SK-N-SH treated with all-trans-retinoic acid at 6 μM for 48 hours (cell line): ENCODE measurements around the gene POLK.
"Not testable (repeated sequence)": the region's sequence is repeated elsewhere in the genome, so short reads cannot be mapped to it uniquely, and the experiment has no call there.

ENCODE experiments used
- ATAC-seq: fragments of 200-7000 bp; cut with Tn5 transposase; 3 replicates; pipeline ENCODE4 v1.9.1; 2020; ENCODE audit warnings: mild to moderate bottlenecking, moderate library complexity
- ARNTL ChIP-seq: fragments of 450-650 bp; formaldehyde crosslinking; IDR thresholded peaks from 2 replicates; pipeline ENCODE4 v1.5.0; 2020; ENCODE audit warnings: low read depth, mild to moderate bottlenecking, moderate library complexity, borderline replicate concordance
- BACH2 ChIP-seq: fragments of 250-450 bp; sonication (Bioruptor Pico); IDR thresholded peaks from 2 replicates; pipeline ENCODE4 v1.9.0; 2021; ENCODE audit warnings: mild to moderate bottlenecking, borderline replicate concordance
- CSDC2 ChIP-seq: fragments of 250-450 bp; sonication (Bioruptor Pico); IDR thresholded peaks from 2 replicates; pipeline ENCODE4 v1.5.0; 2020; ENCODE audit warnings: mild to moderate bottlenecking, moderate library complexity
- CSRNP3 ChIP-seq: fragments of 250-450 bp; sonication (Bioruptor Pico); IDR thresholded peaks from 2 replicates; pipeline ENCODE4 v1.5.1; 2021; ENCODE audit warnings: mild to moderate bottlenecking, moderate library complexity
- ESRRG ChIP-seq: fragments of 250-450 bp; sonication (Bioruptor Pico); IDR thresholded peaks from 2 replicates; pipeline ENCODE4 v1.6.1; 2021; ENCODE audit warnings: mild to moderate bottlenecking
- GLIS3 ChIP-seq: fragments of 250-450 bp; sonication (Bioruptor Pico); IDR thresholded peaks from 2 replicates; pipeline ENCODE4 v1.5.0; 2020; ENCODE audit warnings: mild to moderate bottlenecking, moderate library complexity
- OSR1 ChIP-seq: fragments of 250-450 bp; sonication (Bioruptor Pico); IDR thresholded peaks from 2 replicates; pipeline ENCODE4 v1.8.0; 2022; ENCODE audit warnings: moderate library complexity, mild to moderate bottlenecking, inconsistent platforms
- PPARA ChIP-seq: fragments of 250-450 bp; sonication (Bioruptor Pico); IDR thresholded peaks from 2 replicates; pipeline ENCODE4 v1.5.0; 2020; ENCODE audit warnings: mild to moderate bottlenecking, borderline replicate concordance
- RARB ChIP-seq: fragments of 250-450 bp; sonication (Bioruptor Pico); IDR thresholded peaks from 2 replicates; pipeline ENCODE4 v1.8.0; 2021; ENCODE audit warnings: mild to moderate bottlenecking, moderate library complexity
- SNAI2 ChIP-seq: fragments of 250-450 bp; sonication (Bioruptor Pico); IDR thresholded peaks from 2 replicates; pipeline ENCODE4 v1.5.0; 2020; ENCODE audit warnings: mild to moderate bottlenecking, moderate library complexity
- TCF4 ChIP-seq: fragments of 250-450 bp; sonication (Bioruptor Pico); IDR thresholded peaks from 2 replicates; pipeline ENCODE4 v1.8.0; 2021; ENCODE audit warnings: mild to moderate bottlenecking, moderate library complexity, borderline replicate concordance
- TOX ChIP-seq: fragments of 250-450 bp; sonication (Bioruptor Pico); IDR thresholded peaks from 2 replicates; pipeline ENCODE4 v1.8.0; 2021; ENCODE audit warnings: mild to moderate bottlenecking, moderate library complexity, borderline replicate concordance
- ZC3H10 ChIP-seq: fragments of 250-450 bp; sonication (Bioruptor Pico); IDR thresholded peaks from 2 replicates; pipeline ENCODE4 v1.5.1; 2021; ENCODE audit warnings: mild to moderate bottlenecking, moderate library complexity
- ZFP3 ChIP-seq: fragments of 250-450 bp; sonication (Bioruptor Pico); IDR thresholded peaks from 2 replicates; pipeline ENCODE4 v1.5.0; 2020; ENCODE audit warnings: mild to moderate bottlenecking, moderate library complexity
- ZFP30 ChIP-seq: fragments of 450-650 bp; formaldehyde crosslinking; IDR thresholded peaks from 2 replicates; pipeline ENCODE4 v1.5.0; 2022; ENCODE audit warnings: mild to moderate bottlenecking, moderate library complexity
- ZNF565 ChIP-seq: fragments of 450-650 bp; formaldehyde crosslinking; conservative IDR thresholded peaks from 2 replicates; pipeline ENCODE4 v1.5.0; 2020; ENCODE audit warnings: low read depth, mild to moderate bottlenecking, moderate library complexity
- ZNF70 ChIP-seq: fragments of 450-650 bp; formaldehyde crosslinking; IDR thresholded peaks from 2 replicates; pipeline ENCODE4 v1.5.0; 2020; ENCODE audit warnings: mild to moderate bottlenecking, moderate library complexity
- ZNF8 ChIP-seq: fragments of 450-650 bp; formaldehyde crosslinking; IDR thresholded peaks from 2 replicates; pipeline ENCODE4 v1.5.0; 2020; ENCODE audit warnings: mild to moderate bottlenecking, moderate library complexity
- TF ChIP-seq, protein P1 (sequence below): fragments of 250-450 bp; sonication (Bioruptor Pico); IDR thresholded peaks from 2 replicates; pipeline ENCODE4 v1.5.1; 2020; ENCODE audit warnings: low read depth, mild to moderate bottlenecking, moderate library complexity
- TF ChIP-seq, protein P2 (sequence below): fragments of 250-450 bp; sonication (Bioruptor Pico); IDR thresholded peaks from 2 replicates; pipeline ENCODE4 v1.8.0; 2021; ENCODE audit warnings: low read depth, mild to moderate bottlenecking, moderate library complexity, borderline replicate concordance
- TF ChIP-seq, protein P3 (sequence below): fragments of 250-450 bp; sonication (Bioruptor Pico); IDR thresholded peaks from 2 replicates; pipeline ENCODE4 v1.5.0; 2020; ENCODE audit warnings: mild to moderate bottlenecking, moderate library complexity

The POLK gene

DNA sequence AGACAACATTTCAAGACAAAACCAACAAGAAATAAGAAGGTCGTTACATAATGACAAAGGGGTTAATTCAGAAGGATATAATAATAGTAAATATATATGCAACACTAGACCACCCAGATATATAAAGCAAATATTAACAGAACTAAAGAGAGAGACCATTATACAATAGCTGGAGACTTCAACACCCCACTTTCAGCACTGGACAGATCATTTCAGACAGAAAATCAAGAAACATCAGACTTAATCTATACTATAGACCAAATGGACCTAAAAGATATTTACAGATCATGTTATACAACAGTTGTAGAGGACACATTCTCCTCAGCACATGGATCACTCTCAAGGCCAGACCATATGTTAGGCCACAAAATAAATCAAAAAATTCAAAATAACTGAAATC is 27.1 kb upstream of the POLK start:
- TF ChIP-seq, protein P1, sequence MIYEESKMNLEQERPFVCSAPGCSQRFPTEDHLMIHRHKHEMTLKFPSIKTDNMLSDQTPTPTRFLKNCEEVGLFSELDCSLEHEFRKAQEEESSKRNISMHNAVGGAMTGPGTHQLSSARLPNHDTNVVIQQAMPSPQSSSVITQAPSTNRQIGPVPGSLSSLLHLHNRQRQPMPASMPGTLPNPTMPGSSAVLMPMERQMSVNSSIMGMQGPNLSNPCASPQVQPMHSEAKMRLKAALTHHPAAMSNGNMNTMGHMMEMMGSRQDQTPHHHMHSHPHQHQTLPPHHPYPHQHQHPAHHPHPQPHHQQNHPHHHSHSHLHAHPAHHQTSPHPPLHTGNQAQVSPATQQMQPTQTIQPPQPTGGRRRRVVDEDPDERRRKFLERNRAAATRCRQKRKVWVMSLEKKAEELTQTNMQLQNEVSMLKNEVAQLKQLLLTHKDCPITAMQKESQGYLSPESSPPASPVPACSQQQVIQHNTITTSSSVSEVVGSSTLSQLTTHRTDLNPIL: no peak
- TF ChIP-seq ZFP30 (CRISPR knock-in tag) (no peak), ESRRG (no peak), OSR1 (no peak), ARNTL (CRISPR knock-in tag) (no peak), ZFP3 (CRISPR knock-in tag) (no peak), ZNF565 (CRISPR knock-in tag) (no peak), TOX (CRISPR knock-in tag) (no peak), TCF4 (CRISPR knock-in tag) (no peak), ZNF8 (no peak), PPARA (CRISPR knock-in tag) (no peak), GLIS3 (CRISPR knock-in tag) (no peak)
- no peak for ATAC-seq

DNA sequence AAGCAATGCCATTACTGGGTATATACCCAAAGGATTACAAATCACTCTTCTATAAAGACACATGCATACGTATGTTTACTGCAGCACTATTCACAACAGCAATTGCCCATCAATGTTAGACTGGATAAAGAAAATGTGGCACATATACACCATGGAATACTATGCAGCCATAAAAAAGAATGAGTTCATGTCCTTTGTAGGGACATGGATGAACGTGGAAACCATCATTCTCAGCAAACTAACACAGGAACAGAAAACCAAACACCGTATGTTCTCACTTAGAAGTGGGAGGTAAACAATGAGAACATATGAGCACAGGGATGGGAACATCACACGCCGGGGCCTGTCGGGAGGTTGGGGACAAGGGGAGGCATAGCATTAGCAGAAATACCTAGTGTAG is 21.8 kb upstream of the POLK start:
- not testable (repeated sequence) for ATAC-seq

- TF ChIP-seq BACH2 (CRISPR knock-in tag): no peak
- TF ChIP-seq, protein P2, sequence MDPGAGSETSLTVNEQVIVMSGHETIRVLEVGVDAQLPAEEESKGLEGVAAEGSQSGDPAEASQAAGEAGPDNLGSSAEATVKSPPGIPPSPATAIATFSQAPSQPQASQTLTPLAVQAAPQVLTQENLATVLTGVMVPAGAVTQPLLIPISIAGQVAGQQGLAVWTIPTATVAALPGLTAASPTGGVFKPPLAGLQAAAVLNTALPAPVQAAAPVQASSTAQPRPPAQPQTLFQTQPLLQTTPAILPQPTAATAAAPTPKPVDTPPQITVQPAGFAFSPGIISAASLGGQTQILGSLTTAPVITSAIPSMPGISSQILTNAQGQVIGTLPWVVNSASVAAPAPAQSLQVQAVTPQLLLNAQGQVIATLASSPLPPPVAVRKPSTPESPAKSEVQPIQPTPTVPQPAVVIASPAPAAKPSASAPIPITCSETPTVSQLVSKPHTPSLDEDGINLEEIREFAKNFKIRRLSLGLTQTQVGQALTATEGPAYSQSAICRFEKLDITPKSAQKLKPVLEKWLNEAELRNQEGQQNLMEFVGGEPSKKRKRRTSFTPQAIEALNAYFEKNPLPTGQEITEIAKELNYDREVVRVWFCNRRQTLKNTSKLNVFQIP (CRISPR knock-in tag): no peak
- TF ChIP-seq CSRNP3: no peak
- TF ChIP-seq TCF4 (CRISPR knock-in tag): no peak
- TF ChIP-seq CSDC2 (CRISPR knock-in tag): no peak
- TF ChIP-seq RARB: no peak
- no peak for TF ChIP-seq ESRRG
- TF ChIP-seq, protein P3, sequence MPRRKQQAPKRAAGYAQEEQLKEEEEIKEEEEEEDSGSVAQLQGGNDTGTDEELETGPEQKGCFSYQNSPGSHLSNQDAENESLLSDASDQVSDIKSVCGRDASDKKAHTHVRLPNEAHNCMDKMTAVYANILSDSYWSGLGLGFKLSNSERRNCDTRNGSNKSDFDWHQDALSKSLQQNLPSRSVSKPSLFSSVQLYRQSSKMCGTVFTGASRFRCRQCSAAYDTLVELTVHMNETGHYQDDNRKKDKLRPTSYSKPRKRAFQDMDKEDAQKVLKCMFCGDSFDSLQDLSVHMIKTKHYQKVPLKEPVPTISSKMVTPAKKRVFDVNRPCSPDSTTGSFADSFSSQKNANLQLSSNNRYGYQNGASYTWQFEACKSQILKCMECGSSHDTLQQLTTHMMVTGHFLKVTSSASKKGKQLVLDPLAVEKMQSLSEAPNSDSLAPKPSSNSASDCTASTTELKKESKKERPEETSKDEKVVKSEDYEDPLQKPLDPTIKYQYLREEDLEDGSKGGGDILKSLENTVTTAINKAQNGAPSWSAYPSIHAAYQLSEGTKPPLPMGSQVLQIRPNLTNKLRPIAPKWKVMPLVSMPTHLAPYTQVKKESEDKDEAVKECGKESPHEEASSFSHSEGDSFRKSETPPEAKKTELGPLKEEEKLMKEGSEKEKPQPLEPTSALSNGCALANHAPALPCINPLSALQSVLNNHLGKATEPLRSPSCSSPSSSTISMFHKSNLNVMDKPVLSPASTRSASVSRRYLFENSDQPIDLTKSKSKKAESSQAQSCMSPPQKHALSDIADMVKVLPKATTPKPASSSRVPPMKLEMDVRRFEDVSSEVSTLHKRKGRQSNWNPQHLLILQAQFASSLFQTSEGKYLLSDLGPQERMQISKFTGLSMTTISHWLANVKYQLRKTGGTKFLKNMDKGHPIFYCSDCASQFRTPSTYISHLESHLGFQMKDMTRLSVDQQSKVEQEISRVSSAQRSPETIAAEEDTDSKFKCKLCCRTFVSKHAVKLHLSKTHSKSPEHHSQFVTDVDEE (CRISPR knock-in tag): no peak
- TF ChIP-seq ZNF70 (CRISPR knock-in tag): no peak
- no peak for TF ChIP-seq ZNF8
- TF ChIP-seq ZFP30 (CRISPR knock-in tag): no peak
- no peak for TF ChIP-seq ZNF565 (CRISPR knock-in tag)
- TF ChIP-seq GLIS3 (CRISPR knock-in tag): no peak
- no peak for TF ChIP-seq ZC3H10 (CRISPR knock-in tag)
- TF ChIP-seq ZFP3 (CRISPR knock-in tag): no peak
- no peak for TF ChIP-seq OSR1
- TF ChIP-seq, protein P1: no peak
- TF ChIP-seq TOX (CRISPR knock-in tag): no peak
- ATAC-seq: no peak
These were observed 20.1 kb upstream of the POLK start for GRCh38 chr5:75491621-75492020.

- ATAC-seq: no peak
These were observed 15.7 kb upstream of the POLK start for GRCh38 chr5:75496026-75496425.

More at GRCh38 chr5:75496026-75496425, 15.7 kb upstream of the POLK start:
- TF ChIP-seq SNAI2 (CRISPR knock-in tag) (no peak), ZNF8 (no peak), GLIS3 (CRISPR knock-in tag) (no peak), ZNF70 (CRISPR knock-in tag) (no peak), ARNTL (CRISPR knock-in tag) (no peak), BACH2 (CRISPR knock-in tag) (no peak), OSR1 (no peak), CSRNP3 (no peak), PPARA (CRISPR knock-in tag) (no peak), ESRRG (no peak), ZNF565 (CRISPR knock-in tag) (no peak)
- TF ChIP-seq, protein P1: no peak
